K562 (cell line): ENCODE data around the gene SRSF6. TPM values are rescaled to one million over a fixed set of nuclear protein-coding genes. Genes with fewer than 3 reads are reported as not detected.

Experiments used
- CHD7 ChIP-seq: fragments of 200-600 bp; sonication (generic); IDR thresholded peaks from one replicate; pipeline ENCODE4 v1.6.1; 2012; ENCODE audit warnings: mild to moderate bottlenecking, low read depth, low read length, inconsistent platforms
- E2F8 ChIP-seq: fragments of 450-650 bp; IDR thresholded peaks from 2 replicates; pipeline ENCODE4 v1.7.1; 2018; ENCODE audit warnings: mild to moderate bottlenecking, low read depth; ENCODE audit not compliant: partially characterized antibody
- KLF10 ChIP-seq: fragments of 250-450 bp; sonication (Bioruptor Pico); IDR thresholded peaks from 2 replicates; pipeline ENCODE4 v1.6.1; 2021; ENCODE audit warnings: matching md5 sums
- KLF16 ChIP-seq: IDR thresholded peaks from 2 replicates; pipeline ENCODE4 v1.6.1; 2016; ENCODE audit warnings: antibody characterized with exemption
- POLR2G ChIP-seq: fragments of 200-400 bp; formaldehyde crosslinking; IDR thresholded peaks from 2 replicates; pipeline ENCODE4 v1.6.1; 2017; ENCODE audit warnings: low read depth, mild to moderate bottlenecking, antibody characterized with exemption, low read length, moderate library complexity
- ZNF324 ChIP-seq: fragments of 250-450 bp; sonication (Bioruptor Pico); IDR thresholded peaks from 2 replicates; pipeline ENCODE4 v1.4.0; 2020; ENCODE audit warnings: mild to moderate bottlenecking
- polyA plus RNA-seq, 8 experiments: library from polyadenylated mRNA; depleted of rRNA in 4 of 8; stranded (reverse) in 5 of 8; unstranded in 3 of 8; fragments of >200 nt; fragmentation: Nextera tagmentation in 2 of 8; fragmentation: Illumina TruSeq in 1 of 8; extraction: Ambion mirVana in 2 of 8; extraction: Trizol in 1 of 8; gene quantifications; 2 replicates each; pipeline versions ENCODE4 v1.2.1 to v1.2.3, GENCODE V29; 2011 to 2014; ENCODE audit warnings: inconsistent platforms in 1 of 8, missing spikeins in 1 of 8
- total RNA-seq, 7 experiments: library from RNA; depleted of rRNA in 6 of 7; stranded (reverse); fragments of >200 nt in 6 of 7; fragmentation: Illumina TruSeq in 2 of 7; extraction: Trizol in 2 of 7; gene quantifications; 2 replicates each; pipeline versions ENCODE4 v1.2.1 to v1.2.3, GENCODE V29; 2011 to 2021; ENCODE audit warnings: low replicate concordance in 1 of 7

SRSF6 gene
- total and polyA plus RNA-seq, 9 of the 15 experiments (the other 6 are each of a cell fraction or from before 2014, with no cell fraction given), result 52.4 to 165 (median 117) TPM

GRCh38 chr20:43460830-43461200 lies 3.1 kb downstream of the SRSF6 start (continued):
- TF ChIP-seq CHD7, result no peak
- no peak for TF ChIP-seq POLR2G
- TF ChIP-seq KLF16, result no peak
- TF ChIP-seq KLF10 (CRISPR knock-in tag), result no peak
- no peak for TF ChIP-seq E2F8
- no peak for TF ChIP-seq ZNF324 (CRISPR knock-in tag)
